HG03025 (cell line): Measurements from ENCODE around the gene ZBTB40.

Experiments
- ATAC-seq: cut with Tn5 transposase; IDR thresholded peaks from one replicate; pipeline ENCODE4 v1.9.1; 2021; ENCODE audit warnings: mild to moderate bottlenecking, moderate library complexity; ENCODE audit not compliant: unreplicated experiment, low FRiP score

ZBTB40 gene

DNA sequence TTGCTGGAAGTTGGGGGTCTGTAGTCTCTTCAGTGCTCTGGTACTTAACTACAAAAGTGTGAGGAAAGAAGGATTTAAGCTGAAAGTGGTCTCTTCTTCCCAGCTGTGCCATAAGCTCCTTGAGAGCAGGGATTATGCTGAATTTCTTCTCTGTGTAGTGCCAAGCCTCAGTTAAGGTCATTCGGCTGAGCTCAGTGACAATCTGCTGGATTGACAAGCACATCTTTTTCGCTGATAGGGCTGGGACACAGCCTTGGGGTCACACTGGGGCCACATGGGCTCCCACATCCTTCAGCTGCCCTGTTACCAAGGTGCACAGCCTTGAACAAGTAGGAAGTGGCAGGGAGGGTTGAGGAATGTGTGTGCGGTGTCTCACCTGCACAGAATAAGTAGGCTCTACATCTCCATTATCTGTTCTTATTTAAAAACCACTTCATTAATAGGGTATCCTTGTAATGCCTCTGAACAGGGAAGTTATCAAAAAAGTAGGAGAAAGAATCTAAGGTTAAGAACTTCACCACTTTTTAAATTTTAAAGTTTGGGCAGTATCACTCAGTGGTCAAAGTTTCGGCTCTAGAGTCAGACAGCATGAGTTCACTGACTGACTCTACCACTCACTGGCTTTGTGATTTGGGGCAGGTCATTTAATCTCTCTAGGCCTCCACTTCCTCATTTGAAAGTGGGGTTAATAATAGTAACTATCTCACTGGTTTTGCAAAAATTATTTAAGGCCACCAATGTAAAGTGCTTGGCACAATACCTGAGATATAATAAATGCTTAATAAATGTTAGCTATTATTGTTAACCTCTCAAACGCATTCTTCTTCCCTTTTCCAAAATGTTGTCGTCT lies 10.3 kb downstream of the ZBTB40 start:
- no peak for ATAC-seq

DNA sequence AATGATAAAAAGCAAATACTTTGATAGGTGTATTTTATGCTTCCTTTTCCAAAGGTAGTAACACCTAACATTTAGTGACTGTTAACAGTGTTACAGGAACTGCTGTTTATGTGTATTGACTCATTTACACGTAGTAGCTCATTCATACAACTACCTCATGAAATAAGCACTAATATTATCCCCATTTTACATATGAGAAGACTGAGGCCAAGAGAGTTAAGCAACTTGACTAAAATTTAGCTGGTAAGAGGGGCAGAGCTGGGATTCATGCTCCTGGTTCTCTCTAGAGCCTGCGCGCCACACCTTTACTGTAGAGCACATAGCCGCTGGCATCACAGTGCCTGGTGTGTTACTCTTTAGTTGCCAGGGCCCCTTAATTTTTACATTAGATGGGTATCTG lies 11.3 kb downstream of the ZBTB40 start:
- ATAC-seq: no peak

- no peak for ATAC-seq
These were observed 13.4 kb downstream of the ZBTB40 start for GRCh38 chr1:22465015-22465565.

GRCh38 chr1:22465671-22466070 lies 14.0 kb downstream of the ZBTB40 start:
- no peak for ATAC-seq

- no peak for ATAC-seq
These were observed 18.6 kb downstream of the ZBTB40 start for GRCh38 chr1:22470227-22470626.

GRCh38 chr1:22471078-22471477 lies 19.4 kb downstream of the ZBTB40 start:
- ATAC-seq: no peak

- ATAC-seq: no peak
These were observed 20.0 kb downstream of the ZBTB40 start for GRCh38 chr1:22471610-22472009.

GRCh38 chr1:22472596-22472995 lies 20.9 kb downstream of the ZBTB40 start:
- ATAC-seq: no peak

DNA sequence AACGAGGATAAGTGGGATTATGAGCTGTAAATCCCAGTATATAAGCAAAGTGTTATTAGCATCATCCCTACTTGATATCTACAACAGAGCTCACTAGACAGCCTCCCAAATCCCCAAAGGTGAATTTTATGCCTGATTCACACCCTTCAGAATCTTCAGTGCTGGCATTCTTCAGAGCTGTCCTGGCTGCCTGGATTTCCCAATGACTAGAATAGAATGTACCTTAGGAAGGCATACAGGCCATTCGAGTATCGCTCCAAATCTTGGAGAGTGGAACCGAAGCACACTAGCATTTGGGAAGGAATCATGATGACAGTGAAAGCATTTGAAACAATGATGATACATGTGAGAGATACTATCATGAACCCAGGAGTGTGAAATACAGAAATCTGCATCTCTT lies 22.3 kb downstream of the ZBTB40 start:
- ATAC-seq: no peak

DNA sequence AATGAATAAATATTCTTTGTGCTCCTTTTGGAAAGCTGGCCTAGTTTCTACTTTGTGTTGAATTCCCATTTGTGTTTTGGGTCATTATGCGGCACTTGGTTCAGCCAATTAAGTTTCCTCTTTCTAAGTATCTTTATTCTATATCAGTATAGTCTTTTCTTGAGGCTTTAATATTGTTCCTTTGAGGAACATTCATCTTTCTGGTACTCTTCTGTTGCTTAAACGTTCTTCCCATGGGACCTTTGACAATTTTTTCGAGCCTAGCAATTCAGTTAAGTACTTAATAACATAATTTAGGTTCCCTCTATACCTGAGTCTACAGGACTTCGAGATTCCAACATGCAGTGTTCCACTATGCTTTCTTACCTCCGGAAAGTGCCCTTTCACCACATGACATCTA lies 24.9 kb downstream of the ZBTB40 start:
- ATAC-seq: no peak

DNA sequence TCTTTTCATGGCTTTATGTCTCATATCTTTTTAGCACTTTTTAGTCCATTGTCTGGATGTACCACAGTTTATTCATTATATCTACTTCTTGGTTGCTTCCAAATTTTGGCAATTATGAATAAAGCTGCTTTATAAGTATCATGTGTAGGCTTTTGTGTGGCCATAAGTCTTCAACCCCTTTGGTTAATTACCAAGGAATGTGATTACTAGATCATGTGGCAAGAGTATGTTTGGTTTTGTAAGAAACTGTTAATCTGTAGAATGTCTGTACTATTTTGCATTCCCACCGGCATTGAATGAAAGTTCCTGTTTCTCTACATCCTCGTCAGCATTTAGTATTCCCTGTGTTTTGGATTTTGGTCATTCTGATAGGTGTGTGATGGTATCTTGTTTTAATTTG lies 31.5 kb downstream of the ZBTB40 start:
- ATAC-seq: no peak

DNA sequence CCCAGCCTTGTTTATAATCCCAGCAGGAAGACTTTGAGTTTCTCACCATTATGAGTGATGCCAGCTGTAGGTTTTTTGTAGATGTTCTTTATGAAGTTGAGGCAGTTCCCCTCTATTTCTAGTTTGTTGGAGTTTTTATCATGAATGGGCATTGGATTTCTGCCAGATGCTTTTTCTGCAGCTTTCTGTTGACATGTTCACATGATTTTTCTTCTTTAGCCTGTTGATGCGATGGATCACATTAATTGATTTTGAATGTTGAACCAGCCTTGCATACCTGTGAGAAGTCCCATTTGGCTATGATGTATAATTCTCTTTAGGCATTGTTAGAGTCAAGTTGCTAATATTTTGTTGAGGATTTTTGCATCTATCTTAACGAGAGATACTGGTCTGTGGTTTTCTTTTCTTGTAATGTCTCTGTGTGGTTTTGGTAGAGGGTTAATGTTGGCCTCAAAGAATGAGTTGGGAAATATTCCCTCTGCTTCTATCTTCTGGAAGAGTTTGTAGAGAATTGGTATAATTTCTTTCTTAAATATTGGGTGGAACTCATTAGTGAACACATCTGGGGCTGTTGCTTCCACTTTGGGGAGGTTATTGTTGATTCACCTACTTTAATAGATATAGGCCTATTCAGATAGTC lies 33.2 kb downstream of the ZBTB40 start:
- no peak for ATAC-seq

GRCh38 chr1:22485431-22485830 lies 33.8 kb downstream of the ZBTB40 start:
- no peak for ATAC-seq

DNA sequence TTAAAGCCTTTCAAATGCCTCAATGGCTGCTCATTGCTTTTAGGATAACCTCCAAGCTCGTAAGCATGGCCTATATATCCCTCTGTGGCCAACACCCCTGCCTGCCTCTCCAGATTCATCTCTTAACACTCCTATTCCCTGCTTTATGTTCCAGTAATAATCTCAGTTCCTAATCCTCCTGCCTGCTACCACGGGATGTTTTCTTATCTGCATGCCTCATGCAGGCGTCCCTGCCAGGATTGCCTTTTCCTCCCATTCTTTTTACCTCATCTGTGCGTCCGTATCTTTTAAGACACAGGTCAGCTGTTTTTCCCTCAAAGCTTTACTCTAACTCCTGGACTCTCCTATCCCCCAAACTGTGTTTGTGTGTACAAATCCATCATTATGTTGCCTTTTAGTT lies 36.1 kb downstream of the ZBTB40 start:
- no peak for ATAC-seq

- ATAC-seq: no peak
These were observed 36.7 kb downstream of the ZBTB40 start for GRCh38 chr1:22488319-22488718.

- no peak for ATAC-seq
These were observed 37.6 kb downstream of the ZBTB40 start for GRCh38 chr1:22489278-22489677.

DNA sequence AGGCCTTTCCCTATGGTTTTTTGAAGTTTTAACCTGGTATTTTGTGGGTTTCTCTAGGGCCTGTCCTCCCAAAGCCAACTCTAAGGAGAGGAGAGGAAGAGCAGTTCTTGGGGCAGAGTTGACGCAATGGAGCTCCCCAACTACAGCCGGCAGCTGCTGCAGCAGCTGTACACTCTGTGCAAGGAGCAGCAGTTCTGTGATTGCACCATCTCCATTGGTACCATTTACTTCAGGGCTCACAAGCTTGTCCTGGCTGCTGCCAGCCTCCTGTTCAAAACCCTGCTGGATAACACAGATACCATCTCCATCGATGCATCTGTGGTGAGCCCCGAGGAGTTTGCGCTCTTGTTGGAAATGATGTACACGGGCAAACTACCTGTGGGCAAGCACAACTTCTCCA lies 38.2 kb downstream of the ZBTB40 start:
- no peak for ATAC-seq

- ATAC-seq: no peak
These were observed 38.7 kb downstream of the ZBTB40 start for GRCh38 chr1:22490309-22490708.

DNA sequence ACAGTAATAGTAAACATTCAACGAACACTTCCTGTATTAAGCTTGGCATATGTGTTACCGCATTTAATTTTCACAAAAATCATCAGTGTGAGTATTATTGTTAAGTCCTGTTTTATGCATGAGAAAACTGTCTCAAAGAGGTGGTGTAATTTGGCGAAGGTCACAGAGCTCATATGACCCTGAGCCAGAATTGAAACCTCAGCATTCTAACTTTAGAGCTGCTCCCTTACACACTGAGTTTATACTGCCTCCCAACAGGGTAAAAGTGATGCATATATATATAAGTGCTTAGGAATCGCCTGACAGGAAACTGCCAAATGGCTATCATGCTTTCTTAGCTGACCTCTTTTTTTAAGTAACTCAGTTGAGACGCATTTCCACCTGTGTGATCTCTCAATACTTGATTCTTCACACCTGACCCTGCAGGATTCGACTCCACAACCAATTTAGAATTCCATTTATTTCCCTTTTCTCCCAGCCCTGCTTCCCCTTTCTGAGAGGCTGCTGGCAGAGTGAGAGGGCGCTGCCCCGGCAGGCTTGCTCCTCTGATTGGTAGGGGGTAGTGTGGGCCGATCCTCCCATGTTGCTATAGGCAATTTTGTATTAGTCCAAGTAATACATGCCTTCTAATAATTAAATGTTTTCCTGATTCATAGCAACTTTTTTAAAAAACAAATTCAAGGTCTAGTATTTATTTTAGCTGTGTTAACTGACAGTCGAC lies 40.5 kb downstream of the ZBTB40 start:
- ATAC-seq: no peak

- ATAC-seq: no peak
These were observed 42.5 kb downstream of the ZBTB40 start for GRCh38 chr1:22494144-22494543.

DNA sequence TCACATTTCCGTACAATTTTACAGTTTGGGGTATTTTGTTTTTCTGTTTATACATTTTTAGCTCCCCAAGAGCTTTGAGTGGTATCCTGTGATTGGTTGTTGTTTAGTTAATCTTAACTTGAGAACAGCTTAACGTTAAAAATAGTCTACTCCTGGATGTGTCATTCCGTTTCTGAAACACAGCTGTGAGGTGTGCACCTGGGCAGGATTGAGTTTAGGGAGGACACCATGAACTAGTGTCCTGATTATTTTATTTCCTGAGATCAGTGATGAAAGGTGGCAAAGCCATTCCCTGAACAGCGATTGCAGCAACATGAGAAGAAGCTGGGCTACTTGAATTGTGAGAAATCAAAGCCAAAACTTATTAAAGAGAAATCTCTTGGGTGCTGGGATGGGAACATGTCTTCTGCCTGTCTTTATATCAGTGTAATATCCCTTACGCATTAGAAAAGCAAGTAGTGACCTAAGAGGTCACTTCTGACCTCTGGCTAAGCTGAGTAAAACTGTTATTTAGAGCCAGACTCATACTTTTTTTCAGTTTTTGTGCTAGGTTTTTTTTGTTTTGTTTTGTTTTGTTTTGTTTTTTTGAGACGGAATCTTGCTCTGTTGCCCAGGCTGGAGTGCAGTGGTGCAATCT lies 43.4 kb downstream of the ZBTB40 start:
- no peak for ATAC-seq
